HUES48 (cell line): ENCODE data around the gene CKB.

Experiments
- H3K27ac ChIP-seq: one replicate; pipeline ENCODE4 v1.7.0; 2013; ENCODE audit warnings: low read depth, low read length, inconsistent platforms
- H3K27me3 ChIP-seq: 2 replicates; pipeline ENCODE4 v1.6.1; 2013; ENCODE audit warnings: mild to moderate bottlenecking, low read length; ENCODE audit not compliant: control insufficient read depth, insufficient read depth
- H3K36me3 ChIP-seq: 2 replicates; pipeline ENCODE4 v1.6.1; 2013; ENCODE audit warnings: low read length; ENCODE audit not compliant: control insufficient read depth, insufficient read depth
- H3K4me1 ChIP-seq: 2 replicates; pipeline ENCODE4 v1.6.1; 2013; ENCODE audit warnings: mild to moderate bottlenecking, low read length; ENCODE audit not compliant: control insufficient read depth, insufficient read depth
- H3K4me3 ChIP-seq: 2 replicates; pipeline ENCODE4 v1.5.1; 2013; ENCODE audit warnings: mild to moderate bottlenecking, low read depth, low read length
- H3K9ac ChIP-seq: 2 replicates; pipeline ENCODE4 v1.6.1; 2013; ENCODE audit warnings: mild to moderate bottlenecking, low read depth, low read length, moderate library complexity
- H3K9me3 ChIP-seq: 2 replicates; pipeline ENCODE4 v1.6.1; 2013; ENCODE audit warnings: low read length; ENCODE audit not compliant: control insufficient read depth, insufficient read depth

Gene CKB

DNA sequence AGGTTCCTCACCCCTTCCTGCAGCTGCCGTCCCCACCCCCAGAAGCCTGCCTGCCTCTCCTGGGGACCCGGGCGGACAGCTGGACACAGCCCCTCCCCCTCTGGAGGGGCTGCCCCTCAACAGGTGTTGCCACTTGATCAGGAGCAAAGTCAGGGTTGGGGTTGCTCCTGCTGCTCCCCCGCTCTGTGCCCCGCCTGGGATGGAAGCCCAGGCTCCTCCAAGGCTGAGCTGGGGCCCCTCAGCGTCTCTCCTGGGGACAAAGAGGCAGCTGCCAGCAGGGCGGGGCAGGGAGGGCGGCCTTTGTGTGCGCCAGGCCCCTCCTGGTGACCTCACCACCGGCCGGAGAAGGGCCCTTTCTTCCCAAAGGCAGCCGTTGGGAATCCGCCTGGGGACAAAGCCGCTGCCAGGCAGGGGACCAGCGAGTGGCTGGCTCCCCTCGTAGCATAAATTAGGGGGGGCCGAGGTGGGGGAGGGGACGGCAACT lies 20.0 kb upstream of the CKB start:
- Histone ChIP-seq H3K27me3 (no peaks in the 10 kb centered on the region), H3K4me3 (peak overlapping the region; percentile 18; the same call in 1 of the 2 replicates), H3K9me3 (no peaks in the 10 kb centered on the region), H3K9ac (peak overlapping the region; percentile 41), H3K27ac (peak overlapping the region; percentile 97), H3K4me1 (peaks cover 26% of the 10 kb centered on the region), H3K36me3 (no peaks in the 10 kb centered on the region)

DNA sequence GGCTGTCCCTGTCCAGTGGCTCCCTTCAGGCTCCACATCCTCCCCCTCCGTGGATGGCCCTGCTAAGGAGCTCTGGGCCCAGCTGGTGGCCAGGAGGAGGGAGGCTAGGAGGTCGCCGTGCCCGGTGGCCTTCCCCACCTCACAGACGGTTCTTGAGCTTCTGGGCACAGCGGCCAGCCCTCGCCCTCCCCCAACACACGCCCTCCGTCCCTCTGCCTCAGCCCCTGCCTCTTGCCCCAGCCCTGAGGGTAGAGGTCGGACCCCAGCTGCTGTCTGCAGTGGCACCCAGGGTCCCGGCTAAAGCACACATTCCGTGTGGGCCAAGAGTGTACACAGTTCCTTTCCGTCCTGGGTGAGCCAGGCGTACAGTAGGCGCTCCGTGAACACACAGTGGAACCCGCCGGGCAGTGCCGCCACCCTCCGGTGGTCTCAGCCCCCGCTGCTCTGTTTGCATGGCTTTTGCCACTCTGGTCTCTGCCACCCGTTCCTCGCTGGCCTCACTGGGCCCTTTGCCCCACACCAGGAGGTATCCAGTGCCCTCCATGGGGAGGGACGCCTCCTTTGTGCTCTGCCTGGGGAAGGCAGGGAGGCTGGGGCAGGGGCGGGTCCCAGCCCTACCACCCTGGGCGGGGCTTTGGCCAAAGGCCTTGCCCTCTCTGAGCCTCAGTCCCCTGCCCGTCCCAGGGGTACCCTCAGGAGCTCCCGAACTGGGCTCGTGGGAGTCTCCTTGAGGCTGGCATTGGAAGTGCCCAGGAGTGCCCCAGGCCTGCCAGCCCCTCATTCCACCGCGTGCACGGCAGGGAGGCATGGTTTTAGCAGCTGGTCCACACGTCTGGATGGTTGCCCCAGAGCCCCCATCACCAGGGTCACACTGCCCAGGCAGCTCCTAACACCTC lies 19.3 kb upstream of the CKB start:
- Histone ChIP-seq H3K27me3 (no peaks in the 10 kb centered on the region), H3K4me1 (peaks cover 26% of the 10 kb centered on the region), H3K27ac (peak overlapping the region; percentile 97), H3K9me3 (no peaks in the 10 kb centered on the region), H3K36me3 (no peaks in the 10 kb centered on the region), H3K4me3 (peak overlapping the region; percentile 18; the same call in 1 of the 2 replicates), H3K9ac (peak overlapping the region; percentile 41)

DNA sequence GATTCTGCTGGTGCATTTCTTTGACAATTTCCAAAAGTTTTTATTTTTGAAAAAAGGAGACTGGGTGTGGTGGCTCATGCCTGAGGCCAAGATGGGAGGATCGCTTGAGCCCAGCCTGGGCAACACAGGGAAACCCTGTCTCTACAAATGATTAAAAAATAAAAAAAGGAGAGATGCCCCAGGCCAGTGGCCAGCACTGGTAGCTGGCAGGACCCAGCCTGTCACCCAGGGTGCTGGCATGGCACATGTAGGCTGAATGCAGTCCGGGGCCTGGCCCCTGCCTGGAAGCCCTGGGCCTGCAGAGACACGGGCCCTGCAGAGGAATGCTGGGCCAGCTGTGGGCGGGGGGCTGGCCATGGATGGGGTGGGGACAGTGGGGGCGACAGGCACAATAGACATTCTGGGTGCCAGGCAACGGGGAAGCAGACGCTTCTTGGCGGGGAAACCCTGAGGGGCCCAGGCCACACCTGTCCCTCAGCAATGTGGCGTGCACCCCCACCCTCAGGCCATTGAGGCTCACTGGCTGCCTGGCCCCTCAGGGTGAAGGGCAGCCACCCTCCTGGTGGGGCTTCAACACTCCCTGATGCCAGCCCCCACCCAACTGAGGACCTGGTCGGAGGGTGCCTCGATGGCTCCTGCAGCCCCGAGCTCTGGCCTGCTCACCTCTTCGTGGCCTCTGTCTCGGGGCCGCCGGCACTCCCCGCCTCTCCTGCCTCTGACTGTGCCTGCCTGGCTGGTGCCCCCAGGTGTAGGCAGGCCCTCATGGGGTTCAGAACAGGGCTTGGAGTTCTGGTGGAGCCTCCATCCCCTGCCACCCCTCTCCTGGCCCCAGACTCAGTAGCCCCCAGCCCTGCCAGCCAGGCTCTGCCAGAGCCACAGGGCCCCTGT lies 18.4 kb upstream of the CKB start:
- Histone ChIP-seq H3K27ac (no peak overlapping the region), H3K9me3 (no peaks in the 10 kb centered on the region), H3K4me3 (no peak overlapping the region), H3K9ac (no peak overlapping the region), H3K36me3 (no peaks in the 10 kb centered on the region), H3K4me1 (peaks cover 26% of the 10 kb centered on the region), H3K27me3 (no peaks in the 10 kb centered on the region)

DNA sequence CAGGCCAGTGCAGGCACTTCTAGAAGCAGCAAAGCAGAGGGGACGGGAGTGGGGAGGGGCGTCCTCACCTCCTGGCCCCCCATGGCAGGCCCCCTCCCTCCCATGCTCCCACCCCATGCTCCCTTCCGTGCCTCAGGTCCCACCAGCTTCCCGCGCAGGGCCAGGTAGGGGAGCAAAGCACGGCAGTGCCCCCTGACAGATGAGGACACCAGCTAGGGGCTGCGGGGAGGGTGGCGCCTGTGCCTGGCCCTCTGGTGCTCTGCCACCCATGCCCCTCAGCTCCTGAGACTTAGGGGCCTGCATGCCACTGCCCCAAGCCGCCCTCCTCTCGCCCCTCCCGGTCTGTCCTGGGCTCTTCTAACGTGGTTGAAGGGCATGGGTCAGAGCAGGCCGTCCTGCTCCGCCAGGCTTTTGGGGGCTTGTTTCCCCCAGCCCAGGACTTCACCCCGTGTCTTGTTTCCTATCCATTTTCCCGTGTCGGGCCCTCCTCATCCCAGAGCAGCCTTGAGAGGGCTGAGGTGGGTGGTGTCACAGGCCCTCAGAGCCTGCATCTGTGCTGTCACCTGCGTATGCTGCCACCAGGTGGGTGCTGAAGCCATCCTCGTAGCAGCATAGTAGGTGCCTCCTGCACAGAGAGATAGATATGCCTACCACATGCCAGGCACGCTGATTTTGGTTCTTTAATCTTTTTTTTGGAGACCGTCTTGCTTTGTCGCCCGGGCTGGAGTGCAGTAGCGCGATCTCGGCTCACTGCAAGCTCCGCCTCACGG lies 16.6 kb upstream of the CKB start:
- H3K27ac ChIP-seq: no peak overlapping the region
- no peaks in the 10 kb centered on the region for H3K27me3 ChIP-seq
- peaks cover 26% of the 10 kb centered on the region for H3K4me1 ChIP-seq
- H3K9me3 ChIP-seq: no peaks in the 10 kb centered on the region
- peaks cover 14% of the 10 kb centered on the region for H3K36me3 ChIP-seq
- no peak overlapping the region for H3K4me3 ChIP-seq
- no peak overlapping the region for H3K9ac ChIP-seq

DNA sequence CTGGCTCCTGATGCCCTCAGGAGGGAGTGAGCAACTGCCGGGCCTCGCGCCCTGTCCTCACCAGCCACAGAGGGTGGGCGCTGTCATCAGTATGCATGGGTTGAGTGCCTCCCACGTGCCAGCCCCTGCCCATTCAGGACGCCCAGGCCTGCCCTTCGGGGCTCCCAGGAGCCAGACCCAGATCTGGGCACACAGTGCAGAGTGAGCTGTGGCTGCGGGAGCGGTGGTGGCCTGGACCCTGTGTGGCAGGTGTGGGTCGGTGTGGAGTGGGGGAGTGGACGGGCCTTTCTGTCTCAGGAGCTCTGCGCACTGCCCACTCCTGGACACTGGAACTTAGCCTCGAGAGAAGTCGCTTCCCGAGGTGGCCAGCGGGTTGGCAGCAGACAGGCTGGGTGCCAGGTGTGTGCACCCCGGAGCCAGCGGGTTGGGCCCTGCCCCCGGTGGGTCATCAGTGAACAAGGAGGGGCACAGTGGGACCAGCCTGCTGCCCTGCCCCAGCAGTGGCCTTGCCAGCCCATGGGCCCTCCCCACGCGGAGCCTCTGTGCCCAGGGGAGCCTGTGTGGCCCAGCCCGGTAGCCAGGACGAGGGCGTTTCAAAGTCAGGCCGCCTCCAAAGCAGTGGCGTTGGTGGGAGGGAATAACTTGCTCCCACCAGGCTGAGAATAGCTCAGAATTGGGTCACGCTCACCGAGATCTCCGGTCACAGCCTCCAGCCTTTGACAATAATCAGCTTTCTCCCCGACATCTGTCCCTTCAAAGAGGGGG lies 15.8 kb upstream of the CKB start:
- Histone ChIP-seq H3K9ac (no peak overlapping the region), H3K4me3 (no peak overlapping the region), H3K27ac (no peak overlapping the region), H3K9me3 (no peaks in the 10 kb centered on the region), H3K36me3 (peaks cover 21% of the 10 kb centered on the region), H3K27me3 (no peaks in the 10 kb centered on the region), H3K4me1 (peaks cover 20% of the 10 kb centered on the region)

DNA sequence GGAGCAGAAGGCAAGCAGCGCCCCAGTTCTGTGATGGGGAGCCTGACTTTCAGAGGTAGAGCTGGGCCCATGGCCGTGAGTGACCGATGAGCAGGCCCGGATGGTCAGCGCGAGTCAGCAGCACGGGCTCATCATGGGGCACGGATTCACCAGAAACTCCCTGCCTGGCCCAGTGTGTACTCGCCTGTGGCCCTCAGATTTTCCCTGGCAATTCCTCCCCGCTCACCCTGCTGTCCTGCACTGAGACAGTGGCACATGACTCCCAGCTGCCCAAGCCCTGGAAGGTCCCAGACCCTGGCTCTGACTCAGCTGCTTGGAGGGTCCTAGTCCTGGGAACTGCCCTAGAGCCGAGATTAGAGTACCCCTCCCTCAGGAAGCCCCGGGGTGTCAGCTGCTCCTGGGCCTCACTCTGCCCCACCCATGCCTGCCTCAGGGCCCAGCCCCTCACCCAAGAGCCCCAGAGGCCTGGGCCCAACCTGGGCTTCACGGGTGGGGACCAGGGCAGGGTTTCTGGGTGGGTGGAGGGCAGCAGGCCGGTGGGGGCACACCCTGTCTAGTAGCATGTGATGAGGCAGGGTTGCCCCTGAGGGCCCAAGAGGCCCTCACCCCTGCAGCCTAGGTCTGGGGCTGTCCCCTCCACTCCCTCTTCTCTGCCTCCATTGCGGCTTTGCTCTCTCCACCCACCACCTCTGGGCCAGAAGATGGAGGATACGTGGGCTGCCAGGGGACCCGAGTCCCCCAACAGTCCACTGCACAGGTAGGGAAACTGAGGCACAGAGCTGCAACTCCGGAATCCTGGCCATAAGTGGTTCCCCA lies 14.8 kb upstream of the CKB start:
- Histone ChIP-seq H3K9me3 (no peaks in the 10 kb centered on the region), H3K36me3 (peaks cover 32% of the 10 kb centered on the region), H3K9ac (no peak overlapping the region), H3K27me3 (no peaks in the 10 kb centered on the region), H3K4me3 (no peak overlapping the region), H3K27ac (no peak overlapping the region), H3K4me1 (peaks cover 12% of the 10 kb centered on the region)

DNA sequence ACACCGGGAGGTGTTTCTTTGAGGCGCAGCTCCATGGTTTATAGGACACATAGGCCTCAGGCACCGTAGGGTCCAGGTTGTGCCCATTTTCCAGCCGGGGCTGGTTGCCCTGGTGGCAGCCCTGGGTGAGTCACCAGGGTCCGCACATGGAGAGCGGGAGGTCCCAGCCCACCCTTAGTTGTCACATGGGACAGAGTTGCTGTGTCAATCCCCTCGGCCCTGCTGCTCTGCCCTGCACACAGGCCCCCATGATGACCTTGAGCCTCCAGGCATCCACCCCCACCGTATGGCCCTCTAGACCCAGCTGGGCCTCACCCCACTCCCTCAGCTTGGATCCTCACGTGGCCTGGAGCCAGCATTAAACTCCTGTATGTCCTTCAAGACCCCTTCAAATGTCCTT lies 14.1 kb upstream of the CKB start:
- peaks cover 5% of the 10 kb centered on the region for H3K4me1 ChIP-seq
- H3K27me3 ChIP-seq: no peaks in the 10 kb centered on the region
- no peak overlapping the region for H3K4me3 ChIP-seq
- no peak overlapping the region for H3K9ac ChIP-seq
- no peaks in the 10 kb centered on the region for H3K9me3 ChIP-seq
- no peak overlapping the region for H3K27ac ChIP-seq
- peaks cover 37% of the 10 kb centered on the region for H3K36me3 ChIP-seq

DNA sequence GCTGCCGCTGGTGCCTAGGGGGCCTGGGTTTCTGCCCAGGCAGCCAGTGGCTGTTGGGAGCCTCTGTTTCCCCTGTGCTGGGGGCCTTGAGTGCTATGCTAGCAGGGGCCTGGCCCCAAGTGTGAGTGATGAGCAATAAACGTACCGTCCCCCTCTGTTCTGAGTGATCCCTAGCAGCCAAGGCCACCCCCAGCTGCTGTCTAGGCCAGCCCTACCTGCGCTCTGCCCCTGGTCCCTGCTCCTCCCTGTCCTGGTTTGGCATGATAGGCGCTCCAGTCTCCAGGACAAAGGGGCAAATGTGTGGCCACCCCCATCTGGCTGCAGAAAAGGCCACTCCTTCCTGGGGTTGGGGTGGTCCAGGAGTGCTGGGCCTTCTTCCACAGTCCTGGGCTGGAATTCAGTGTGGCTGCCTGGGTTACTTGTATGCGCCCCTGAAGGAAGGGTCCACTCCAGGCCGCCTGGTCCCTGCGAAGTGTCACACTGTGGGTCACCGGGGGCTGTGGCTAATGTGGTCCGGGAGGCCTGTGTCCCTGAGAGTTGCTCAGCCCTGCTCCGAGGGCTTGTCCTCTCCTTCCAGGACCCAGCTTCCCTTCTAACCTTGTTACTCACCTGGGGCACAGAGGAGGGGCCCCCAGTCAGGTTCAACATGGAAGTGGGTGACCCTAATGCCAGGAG lies 13.4 kb upstream of the CKB start:
- Histone ChIP-seq H3K9ac (no peak overlapping the region), H3K27me3 (no peaks in the 10 kb centered on the region), H3K36me3 (peaks cover 39% of the 10 kb centered on the region), H3K4me3 (no peak overlapping the region), H3K4me1 (peaks cover 3% of the 10 kb centered on the region; the same call in 1 of the 2 replicates), H3K9me3 (no peaks in the 10 kb centered on the region), H3K27ac (no peak overlapping the region)

DNA sequence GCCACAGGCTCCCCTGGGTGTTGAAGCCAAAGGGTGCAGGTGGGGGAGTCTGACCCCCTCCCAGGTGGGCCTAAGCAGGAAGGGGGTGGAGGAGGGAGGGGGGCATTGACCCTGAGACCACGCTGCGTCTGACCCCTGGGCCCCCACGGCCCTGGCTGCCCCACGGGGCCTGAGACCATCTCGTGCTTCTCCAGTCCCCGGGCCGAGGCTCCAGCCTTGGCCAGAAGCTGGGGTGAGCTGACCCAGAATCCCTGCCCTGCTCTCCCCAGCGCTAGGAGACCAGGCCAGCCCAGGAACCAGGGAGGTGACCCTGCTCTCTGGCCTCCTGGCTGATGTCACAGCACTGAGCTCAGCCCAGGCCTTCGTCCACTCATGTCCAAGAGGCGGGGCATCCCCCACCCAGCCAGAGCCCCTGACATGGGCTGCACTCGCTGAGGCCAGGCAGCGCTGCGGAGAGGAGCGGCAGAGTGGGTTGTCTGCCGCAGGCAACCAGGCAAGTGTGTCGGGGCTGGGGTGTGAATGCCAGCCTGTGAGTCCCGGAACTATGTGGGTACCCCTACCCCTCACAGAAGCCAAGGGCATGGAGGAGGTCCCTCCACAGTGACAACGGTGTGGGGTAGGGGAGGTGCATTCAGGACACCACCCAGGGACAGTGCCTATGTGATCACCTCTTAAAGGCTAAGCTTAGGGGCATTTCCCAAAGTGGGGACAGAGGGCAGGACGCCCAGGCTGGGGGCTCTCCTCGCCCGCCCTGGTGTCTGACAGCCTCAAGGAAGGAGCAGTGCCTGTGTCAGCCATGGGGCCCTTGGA lies 12.7 kb upstream of the CKB start:
- H3K36me3 ChIP-seq: peaks cover 40% of the 10 kb centered on the region
- no peak overlapping the region for H3K4me3 ChIP-seq
- no peak overlapping the region for H3K9ac ChIP-seq
- peaks cover 1% of the 10 kb centered on the region; the same call in 1 of the 2 replicates for H3K4me1 ChIP-seq
- H3K27me3 ChIP-seq: no peaks in the 10 kb centered on the region
- H3K9me3 ChIP-seq: no peaks in the 10 kb centered on the region
- H3K27ac ChIP-seq: no peak overlapping the region
